ENCODE measurements around the gene CEPT1. TPM values are rescaled to one million over a fixed set of nuclear protein-coding genes. Genes with fewer than 3 reads are reported as not detected.

CEPT1 gene
- polyA plus RNA-seq, 3 donors, result 20.8 to 44.3 (median 26.9) TPM

DNA sequence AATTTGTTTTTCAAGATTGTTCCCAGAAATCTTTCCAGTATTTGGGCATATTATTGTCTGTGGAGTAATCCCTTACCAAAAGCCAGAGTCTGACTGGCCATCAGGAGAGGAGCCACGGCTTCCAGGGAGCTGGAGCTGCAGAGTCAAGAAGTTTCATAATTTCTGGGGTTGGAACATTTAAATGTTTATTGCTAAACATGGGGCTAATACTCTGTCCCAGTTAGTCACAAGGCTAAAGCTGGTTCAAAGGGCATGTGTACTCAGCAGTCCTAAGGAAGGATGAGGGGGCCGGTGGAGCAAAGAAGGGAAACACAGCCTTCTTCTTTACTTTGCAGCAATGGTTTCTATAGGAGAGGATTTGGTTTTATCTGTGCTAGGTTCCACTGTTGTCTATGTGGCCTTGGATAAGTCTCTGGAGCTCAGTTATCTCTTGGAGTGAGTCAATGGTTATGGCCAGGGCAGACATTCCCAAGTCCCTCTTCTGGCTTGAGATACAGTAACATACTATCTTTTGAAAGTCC is 51.0 kb downstream of the CEPT1 start:
- no peaks in the 10 kb centered on the region for H4K20me1 ChIP-seq (ENCODE audit: insufficient read depth, low read length)
- Mint-ChIP-seq H3K27me3 (ENCODE audit: low read depth in 3 of 3) (no peaks in the 10 kb centered on the region), H3K4me1 (peaks cover 54% of the 10 kb centered on the region), H3K4me3 (no peak overlapping the region), H3K9me3 (no peaks in the 10 kb centered on the region), H3K36me3 (peaks cover 80 to 85% of the 10 kb centered on the region in 2 donors), H3K27ac (peak overlapping the region in 5 of 7 donors; percentile 1 to 92 (median 63))
- no peak overlapping the region for H3K4me3 ChIP-seq (replicated peaks in 1 of 3; ENCODE audit: low read depth in 2 of 3, low read length in 3 of 3)
- WGBS (ENCODE audit: insufficient coverage), result 14% methylated on average over 2 of the region's 2 CpGs
- H2AFZ ChIP-seq (ENCODE audit: insufficient read depth, low read depth, low read length, poor library complexity, severe bottlenecking), result no peak overlapping the region
- no peaks in the 10 kb centered on the region for H3K9me3 ChIP-seq (replicated peaks in 1 of 2; ENCODE audit: control insufficient read depth in 1 of 2, insufficient read depth in 1 of 2, low read length in 2 of 2)
- H3K4me1 ChIP-seq (ENCODE audit: control insufficient read depth in 1 of 2, insufficient read depth in 2 of 2, low read length in 2 of 2), result peaks cover 63 to 80% of the 10 kb centered on the region in 2 donors
- peak in 2 of 3 donors; percentile 87 to 88 for DNase-seq
- intact Hi-C loops (cut with micrococcal nuclease), result loop anchor here in 1 of 2 donors (5.0 kb wide), 1 partner anchor 49 kb away; the partner anchor contains the start of genes CEPT1 and DRAM2
- H3K4me2 ChIP-seq (replicated peaks; ENCODE audit: extremely low read depth, low read length, poor library complexity, severe bottlenecking), result no peak overlapping the region
- H3K27me3 ChIP-seq (ENCODE audit: control insufficient read depth in 2 of 2, insufficient read depth in 2 of 2, low read length in 2 of 2), result no peaks in the 10 kb centered on the region
- peaks cover 47 to 82% of the 10 kb centered on the region in 2 donors for H3K36me3 ChIP-seq (replicated peaks in 1 of 2; ENCODE audit: control insufficient read depth in 1 of 2, insufficient read depth in 2 of 2, low read length in 2 of 2)
- no peaks in the 10 kb centered on the region for H3K79me2 ChIP-seq (ENCODE audit: insufficient read depth, low read length)
- no peak overlapping the region for H3K9ac ChIP-seq (ENCODE audit: insufficient read depth, low read length, poor library complexity, severe bottlenecking)
- TF ChIP-seq, protein P1, sequence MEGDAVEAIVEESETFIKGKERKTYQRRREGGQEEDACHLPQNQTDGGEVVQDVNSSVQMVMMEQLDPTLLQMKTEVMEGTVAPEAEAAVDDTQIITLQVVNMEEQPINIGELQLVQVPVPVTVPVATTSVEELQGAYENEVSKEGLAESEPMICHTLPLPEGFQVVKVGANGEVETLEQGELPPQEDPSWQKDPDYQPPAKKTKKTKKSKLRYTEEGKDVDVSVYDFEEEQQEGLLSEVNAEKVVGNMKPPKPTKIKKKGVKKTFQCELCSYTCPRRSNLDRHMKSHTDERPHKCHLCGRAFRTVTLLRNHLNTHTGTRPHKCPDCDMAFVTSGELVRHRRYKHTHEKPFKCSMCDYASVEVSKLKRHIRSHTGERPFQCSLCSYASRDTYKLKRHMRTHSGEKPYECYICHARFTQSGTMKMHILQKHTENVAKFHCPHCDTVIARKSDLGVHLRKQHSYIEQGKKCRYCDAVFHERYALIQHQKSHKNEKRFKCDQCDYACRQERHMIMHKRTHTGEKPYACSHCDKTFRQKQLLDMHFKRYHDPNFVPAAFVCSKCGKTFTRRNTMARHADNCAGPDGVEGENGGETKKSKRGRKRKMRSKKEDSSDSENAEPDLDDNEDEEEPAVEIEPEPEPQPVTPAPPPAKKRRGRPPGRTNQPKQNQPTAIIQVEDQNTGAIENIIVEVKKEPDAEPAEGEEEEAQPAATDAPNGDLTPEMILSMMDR (IDR thresholded peaks at IDR 0.05), result no peak
- peak overlapping the region in 1 of 2 donors; percentile 86 for H3K27ac ChIP-seq (ENCODE audit: low read depth in 1 of 2, low read length in 2 of 2)

DNA sequence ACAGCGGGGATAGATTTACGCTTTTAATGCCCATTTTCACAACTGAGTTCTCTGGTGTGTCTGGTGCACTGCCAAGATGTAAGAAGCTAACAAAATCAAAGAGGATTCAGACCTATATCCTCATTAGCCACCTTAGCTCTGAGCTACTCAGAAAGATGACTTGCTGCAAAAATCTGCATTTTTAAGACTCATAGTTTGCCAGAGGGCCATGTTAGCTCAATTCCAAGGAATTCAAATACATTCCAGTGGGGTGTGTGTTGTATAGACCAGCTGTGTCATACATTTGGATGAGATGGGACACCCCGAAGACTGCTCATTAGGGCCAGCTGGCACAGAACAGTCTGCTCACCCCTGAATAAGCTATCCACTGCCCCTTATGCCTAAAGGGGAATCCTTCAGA is 51.5 kb downstream of the CEPT1 start:
- Histone ChIP-seq H3K27me3 (ENCODE audit: control insufficient read depth in 2 of 2, insufficient read depth in 2 of 2, low read length in 2 of 2) (no peaks in the 10 kb centered on the region), H3K9me3 (replicated peaks in 1 of 2; ENCODE audit: control insufficient read depth in 1 of 2, insufficient read depth in 1 of 2, low read length in 2 of 2) (no peaks in the 10 kb centered on the region), H3K4me1 (ENCODE audit: control insufficient read depth in 1 of 2, insufficient read depth in 2 of 2, low read length in 2 of 2) (peaks cover 63 to 80% of the 10 kb centered on the region in 2 donors), H3K27ac (ENCODE audit: low read depth in 1 of 2, low read length in 2 of 2) (peak overlapping the region; percentile 79 to 86), H4K20me1 (ENCODE audit: insufficient read depth, low read length) (no peaks in the 10 kb centered on the region), H3K9ac (ENCODE audit: insufficient read depth, low read length, poor library complexity, severe bottlenecking) (no peak overlapping the region), H3K79me2 (ENCODE audit: insufficient read depth, low read length) (no peaks in the 10 kb centered on the region), H3K4me2 (replicated peaks; ENCODE audit: extremely low read depth, low read length, poor library complexity, severe bottlenecking) (no peak overlapping the region), H3K36me3 (replicated peaks in 1 of 2; ENCODE audit: control insufficient read depth in 1 of 2, insufficient read depth in 2 of 2, low read length in 2 of 2) (peaks cover 46 to 81% of the 10 kb centered on the region in 2 donors), H3K4me3 (replicated peaks in 1 of 3; ENCODE audit: low read depth in 2 of 3, low read length in 3 of 3) (no peak overlapping the region), H2AFZ (ENCODE audit: insufficient read depth, low read depth, low read length, poor library complexity, severe bottlenecking) (no peak overlapping the region)
- Mint-ChIP-seq H3K9me3 (no peaks in the 10 kb centered on the region), H3K36me3 (peaks cover 80 to 85% of the 10 kb centered on the region in 2 donors), H3K27ac (peak overlapping the region in 4 of 7 donors; percentile 1 to 97 (median 93)), H3K4me1 (peaks cover 58% of the 10 kb centered on the region), H3K4me3 (no peak overlapping the region), H3K27me3 (ENCODE audit: low read depth in 3 of 3) (no peaks in the 10 kb centered on the region)
- intact Hi-C loops (cut with micrococcal nuclease), result loop anchor here in 1 of 2 donors (5.0 kb wide), 1 partner anchor 49 kb away; the partner anchor contains the start of genes CEPT1 and DRAM2
- TF ChIP-seq, protein P1 (IDR thresholded peaks at IDR 0.05), result no peak
- DNase-seq, result no peak
- no CpG with 5 or more reads among the region's 3 CpGs for WGBS (ENCODE audit: insufficient coverage)

All from CD14-positive monocyte (primary cell).